ENCODE measurements around the gene CSK. TPM values are rescaled to one million over a fixed set of nuclear protein-coding genes. Genes with fewer than 3 reads are reported as not detected.

Gene CSK
- total RNA-seq, 1 donor from 2014 or later: 69.4 TPM

GRCh38 chr15:74769463-74770025 is 12.3 kb upstream of the CSK start:
- no peak for DNase-seq (ENCODE audit: extremely low read depth, low read depth, low spot score)

- DNase-seq (ENCODE audit: extremely low read depth, low read depth, low spot score): no peak
Measured at GRCh38 chr15:74770211-74770903, 11.5 kb upstream of the CSK start.

GRCh38 chr15:74773329-74773728 is 8.6 kb upstream of the CSK start:
- no peak for DNase-seq (ENCODE audit: extremely low read depth, low read depth, low spot score)

- DNase-seq (ENCODE audit: extremely low read depth, low read depth, low spot score): no peak
Measured at GRCh38 chr15:74773731-74774252, 8.1 kb upstream of the CSK start.

- no peak for DNase-seq (ENCODE audit: extremely low read depth, low read depth, low spot score)
Measured at GRCh38 chr15:74775132-74775562, 6.7 kb upstream of the CSK start.

- DNase-seq (ENCODE audit: extremely low read depth, low read depth, low spot score): no peak
Measured at GRCh38 chr15:74775894-74776293, 6.0 kb upstream of the CSK start.

GRCh38 chr15:74776821-74777768 is 4.8 kb upstream of the CSK start:
- DNase-seq (ENCODE audit: extremely low read depth, low read depth, low spot score): no peak

- DNase-seq (ENCODE audit: extremely low read depth, low read depth, low spot score): no peak
Measured at GRCh38 chr15:74777769-74778598, 3.9 kb upstream of the CSK start.

- no peak for DNase-seq (ENCODE audit: extremely low read depth, low read depth, low spot score)
Measured at GRCh38 chr15:74778599-74778970, 3.3 kb upstream of the CSK start.

- no peak for DNase-seq (ENCODE audit: extremely low read depth, low read depth, low spot score)
Measured at GRCh38 chr15:74779162-74779648, 2.7 kb upstream of the CSK start.

GRCh38 chr15:74780523-74781430 is 1.1 kb upstream of the CSK start:
- DNase-seq (ENCODE audit: extremely low read depth, low read depth, low spot score): no peak

- no peak for DNase-seq (ENCODE audit: extremely low read depth, low read depth, low spot score)
Measured at GRCh38 chr15:74782259-74783071, 585 bp downstream of the CSK start.

- DNase-seq (ENCODE audit: extremely low read depth, low read depth, low spot score): no peak
Measured at GRCh38 chr15:74783072-74783807, 1.4 kb downstream of the CSK start.

GRCh38 chr15:74783808-74784175 is 1.9 kb downstream of the CSK start:
- no peak for DNase-seq (ENCODE audit: extremely low read depth, low read depth, low spot score)

GRCh38 chr15:74784426-74785193 is 2.7 kb downstream of the CSK start:
- DNase-seq (ENCODE audit: extremely low read depth, low read depth, low spot score): no peak

- no peak for DNase-seq (ENCODE audit: extremely low read depth, low read depth, low spot score)
Measured at GRCh38 chr15:74785194-74786032, 3.5 kb downstream of the CSK start.
